Spleen (tissue), 7 donors: ENCODE measurements around the gene UPK3A.

Experiments
- CTCF ChIP-seq, 11 experiments: fragments of 200-600 bp in 7 of 11; fragments of 450-650 bp in 4 of 11; sonication (generic) in 4 of 11; IDR thresholded peaks in 8 of 11; conservative IDR thresholded peaks in 3 of 11; 1 replicate in 7 of 11; 2 replicates in 4 of 11; pipeline versions ENCODE4 v1.4.0 to v1.8.0; 2016 to 2021; ENCODE audit warnings: antibody characterized with exemption in 11 of 11, inconsistent platforms in 4 of 11, mild to moderate bottlenecking in 1 of 11
- POLR2A ChIP-seq, 3 donors: fragments of 450-650 bp; IDR thresholded peaks; one replicate each; pipeline ENCODE4 v1.5.1; 2017; ENCODE audit warnings: antibody characterized with exemption in 3 of 3, mild to moderate bottlenecking in 1 of 3
- donor health status: DM: no; HTN: no; CAD: no; lungs with moderate emphysema.
- donor health status: DM: no; HTN: no; CAD: no.
- donor health status: DM: no; HTN: no; CAD: no.

- TF ChIP-seq POLR2A (IDR thresholded peaks at IDR 0.05) (no peak), CTCF (IDR thresholded peaks at IDR 0.05 in 8 of 11, conservative IDR thresholded peaks at IDR 0.05 in 3 of 11) (no peak)
These were observed 59.6 kb downstream of the UPK3A start for GRCh38 chr22:45344334-45344733.
